Measurements from ENCODE around the gene GAK.

GRCh38 chr4:956531-957230, 24.6 kb upstream of the GAK start:
- no peak for TF ChIP-seq CTCF (IDR thresholded peaks at IDR 0.05; ENCODE audit: low read depth, low read length)
- no peak for TF ChIP-seq MYC (IDR thresholded peaks at IDR 0.05; ENCODE audit: low read depth, low read length)

Measured in NB4 (cell line).